Measurements from ENCODE around the gene ALX1.
A peak's percentile ranks its signal among the peaks of the same experiment; 100 is the strongest.

- peak in 3 of 4 donors; percentile 39 to 48 (median 41) for TF ChIP-seq CTCF (IDR thresholded peaks at IDR 0.05)
- no peak for TF ChIP-seq POLR2A (IDR thresholded peaks at IDR 0.05)
Observed at GRCh38 chr12:85310456-85311076, 30.5 kb downstream of the ALX1 start.

All from right lobe of liver (tissue), 4 donors.